Effector memory CD8-positive, alpha-beta T cell (primary cell): ENCODE results near the gene MEIOC.
"Not testable (repeated sequence)": the region's sequence is repeated elsewhere in the genome, so short reads cannot be mapped to it uniquely, and the experiment has no call there.

Experiments used
- ATAC-seq: fragments of 150-1000 bp; cut with Tn5 transposase; replicated peaks from 2 replicates; pipeline ENCODE4 v1.10.0; 2021; ENCODE audit warnings: mild to moderate bottlenecking, moderate library complexity
- DNase-seq, 3 experiments: peaks; one replicate each; pipeline ENCODE4 v3.0.0; 2021
- H3K27ac Mint-ChIP-seq, 2 donors: one replicate each; pipeline ENCODE4 v1.8.0; 2022; ENCODE audit warnings: mild to moderate bottlenecking in 2 of 2, mixed read lengths in 2 of 2, moderate library complexity in 2 of 2
- H3K27me3 Mint-ChIP-seq, 2 donors: one replicate each; pipeline ENCODE4 v1.8.0; 2022; ENCODE audit warnings: mixed read lengths in 2 of 2
- H3K36me3 Mint-ChIP-seq: one replicate; pipeline ENCODE4 v1.8.0; 2022; ENCODE audit warnings: mild to moderate bottlenecking, moderate library complexity, mixed read lengths; ENCODE audit not compliant: insufficient read depth
- H3K4me1 Mint-ChIP-seq, 2 donors: one replicate each; pipeline ENCODE4 v1.8.0; 2022; ENCODE audit warnings: low read depth in 2 of 2, mixed read lengths in 2 of 2
- H3K4me3 Mint-ChIP-seq, 2 donors: one replicate each; pipeline ENCODE4 v1.8.0; 2022; ENCODE audit warnings: mild to moderate bottlenecking in 2 of 2, mixed read lengths in 2 of 2, moderate library complexity in 2 of 2
- H3K9me3 Mint-ChIP-seq, 2 donors: one replicate each; pipeline ENCODE4 v1.8.0; 2022; ENCODE audit warnings: mixed read lengths in 2 of 2
- total RNA-seq, 9 experiments: gene quantifications; one replicate each; lab custom pipeline; 2026; lab: John Stamatoyannopoulos, UW

The MEIOC gene
- total RNA-seq, result 0 to 1.4 (median 0.13) reads per million in 9 experiments

DNA sequence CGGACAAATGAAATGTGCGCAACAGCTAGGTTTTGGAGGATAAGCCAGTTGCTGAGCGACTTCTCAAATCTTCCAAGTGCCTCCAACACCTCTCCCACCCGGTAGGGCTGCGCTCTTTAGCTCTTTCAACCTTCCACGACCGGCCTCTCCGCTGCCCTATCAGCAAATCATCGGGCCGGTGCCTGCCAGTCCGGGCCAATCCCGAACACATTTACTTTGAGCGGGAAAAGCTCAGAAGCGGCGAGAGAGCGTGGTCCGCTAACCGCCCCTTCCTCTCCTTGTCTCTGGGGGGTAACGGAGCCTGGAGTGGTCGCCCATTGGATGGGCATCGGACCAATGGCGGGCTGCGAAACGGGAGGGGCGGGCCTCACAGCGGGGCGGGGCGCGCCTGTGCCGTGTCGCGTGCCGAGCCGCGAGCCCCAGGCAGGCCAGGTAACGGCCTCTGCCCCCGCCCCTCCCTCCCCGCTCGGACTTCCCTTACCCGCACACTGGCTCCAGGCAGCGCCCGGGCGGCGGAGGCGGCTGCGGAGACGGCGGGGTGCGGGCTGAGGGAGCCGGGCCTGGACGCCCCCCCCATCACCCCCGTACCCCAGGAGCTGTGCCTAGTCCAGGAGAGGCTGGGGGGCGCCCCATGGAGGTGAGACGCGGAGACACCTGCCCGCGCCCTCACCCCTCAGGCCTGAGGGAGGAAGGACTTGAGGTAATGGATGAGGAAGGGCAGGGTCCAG is at the start of gene MEIOC:
MEIOC (plus strand) TSS at position 486 of the 728 bp plus-strand sequence; CDS start at position 632, 146 bp downstream.
- Mint-ChIP-seq H3K36me3 (no peaks in the 10 kb centered on the region), H3K27me3 (peaks cover 20 to 50% of the 10 kb centered on the region in 2 donors), H3K4me1 (peaks cover 3 to 9% of the 10 kb centered on the region in 2 donors), H3K4me3 (peak within 1 kb of the TSS; percentile 45 to 71), H3K27ac (no peak within 1 kb of the TSS), H3K9me3 (no peaks in the 10 kb centered on the region)
- ATAC-seq (peak; percentile 65), DNase-seq (peak in 2 of 3 experiments; percentile 2 to 8)

DNA sequence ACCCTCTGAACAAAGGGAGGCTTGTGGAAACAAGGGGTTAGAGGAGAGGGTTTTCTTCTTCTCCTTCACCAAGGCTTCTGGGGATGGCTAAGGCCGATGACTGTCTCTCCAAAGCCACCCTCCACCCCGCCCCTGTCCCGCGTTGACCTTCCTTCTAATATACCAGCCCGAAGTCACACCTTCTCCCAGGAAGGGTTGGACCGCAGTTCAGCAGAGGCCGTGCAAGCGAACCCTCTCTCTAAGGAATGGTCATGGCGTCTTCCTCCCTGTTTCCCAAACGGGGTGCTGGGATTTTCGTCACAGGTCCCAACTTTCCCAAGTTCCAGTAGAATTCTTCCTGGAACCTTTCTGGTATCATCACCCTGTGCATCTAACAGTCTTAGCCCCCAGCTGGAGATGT is 49.6 kb upstream of the MEIOC start:
- H3K27me3 Mint-ChIP-seq, result peaks cover 24 to 72% of the 10 kb centered on the region in 2 donors
- no peaks in the 10 kb centered on the region for H3K36me3 Mint-ChIP-seq
- H3K4me3 Mint-ChIP-seq, result no peak overlapping the region
- no peaks in the 10 kb centered on the region for H3K9me3 Mint-ChIP-seq
- DNase-seq (no peak), ATAC-seq (no peak)
- no peak overlapping the region for H3K27ac Mint-ChIP-seq
- no peaks in the 10 kb centered on the region for H3K4me1 Mint-ChIP-seq

DNA sequence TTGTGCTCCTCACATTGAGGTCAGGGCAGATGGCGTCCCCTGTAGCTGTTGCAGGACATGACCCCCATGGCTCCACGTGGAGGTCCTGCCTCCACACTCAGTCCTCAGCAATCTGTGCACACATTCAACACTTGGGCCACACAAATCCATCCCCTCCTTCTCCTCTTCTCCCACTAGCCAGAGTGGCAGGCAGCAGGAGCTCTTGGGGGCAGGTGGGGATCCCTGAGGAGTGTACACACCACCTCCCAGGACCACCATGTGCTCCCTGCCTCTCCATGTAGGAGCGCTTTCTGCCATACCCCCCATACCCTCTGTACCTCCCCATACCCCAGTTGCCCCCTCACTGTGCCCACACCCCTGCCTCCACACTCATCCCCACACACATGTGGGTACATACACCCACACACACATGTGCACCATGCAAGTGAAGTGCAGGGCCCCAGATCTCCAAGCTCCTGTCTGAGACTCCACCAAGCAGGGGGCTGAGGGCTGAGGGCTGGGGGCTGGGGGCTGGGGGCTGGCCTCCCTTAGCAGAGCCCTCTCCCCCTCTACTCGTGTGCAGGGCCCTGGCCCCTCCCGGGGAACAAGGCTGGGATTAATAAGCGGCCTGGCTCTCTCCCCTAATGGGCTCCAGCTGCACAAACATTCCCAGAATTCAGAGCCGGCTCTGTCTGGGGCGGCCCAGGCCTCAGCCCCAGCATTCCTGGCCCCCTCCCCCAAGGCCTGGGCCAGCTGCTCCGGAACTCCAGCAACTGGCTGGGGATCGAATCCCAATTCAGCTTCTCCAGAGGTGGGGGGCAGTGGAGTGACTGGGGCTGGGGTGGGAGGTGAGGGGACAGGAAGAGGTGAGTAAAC is 48.2 kb upstream of the MEIOC start:
- Mint-ChIP-seq H3K27me3 (peaks cover 26 to 73% of the 10 kb centered on the region in 2 donors), H3K4me3 (no peak overlapping the region), H3K9me3 (no peaks in the 10 kb centered on the region), H3K4me1 (no peaks in the 10 kb centered on the region), H3K36me3 (no peaks in the 10 kb centered on the region), H3K27ac (no peak overlapping the region)
- DNase-seq (no peak), ATAC-seq (no peak)

DNA sequence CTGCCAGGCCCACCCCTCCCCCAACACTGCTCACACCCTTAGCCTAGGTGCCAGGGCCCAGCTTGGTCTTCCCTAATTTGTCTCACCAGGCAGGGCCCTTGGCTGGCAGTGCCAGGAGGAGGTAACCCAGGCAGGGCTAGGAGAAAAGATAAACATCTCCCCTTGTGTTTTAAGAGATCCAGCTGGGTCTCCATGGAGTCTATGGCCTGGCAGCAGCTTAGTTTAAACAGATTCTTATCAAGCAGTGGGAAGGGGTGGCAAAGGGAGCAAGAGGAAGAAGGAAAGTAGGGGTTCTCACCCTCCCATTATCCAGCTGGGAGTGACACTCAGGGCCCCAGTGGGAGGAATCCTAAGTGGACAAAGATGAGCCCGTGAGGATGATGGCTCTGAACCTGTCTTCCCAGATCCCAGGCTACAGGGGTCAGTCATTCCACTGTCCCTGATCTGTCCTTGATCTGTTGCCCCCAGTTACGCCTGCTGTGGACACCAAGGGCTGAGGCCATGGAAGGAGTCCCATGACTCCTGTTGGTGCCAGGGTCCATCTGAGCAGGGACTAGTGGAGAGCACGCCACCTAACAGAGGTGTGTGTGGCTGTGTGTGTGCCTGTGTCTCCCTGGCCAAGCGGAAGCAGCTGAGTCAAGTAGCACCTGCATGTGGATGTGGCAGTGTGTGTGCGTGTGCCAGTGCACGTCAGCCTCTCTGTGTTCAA is 47.4 kb upstream of the MEIOC start:
- H3K4me3 Mint-ChIP-seq, result no peak overlapping the region
- H3K27ac Mint-ChIP-seq, result no peak overlapping the region
- H3K4me1 Mint-ChIP-seq, result no peaks in the 10 kb centered on the region
- H3K36me3 Mint-ChIP-seq, result no peaks in the 10 kb centered on the region
- no peaks in the 10 kb centered on the region for H3K9me3 Mint-ChIP-seq
- peaks cover 28 to 78% of the 10 kb centered on the region in 2 donors for H3K27me3 Mint-ChIP-seq
- ATAC-seq (no peak), DNase-seq (no peak)

DNA sequence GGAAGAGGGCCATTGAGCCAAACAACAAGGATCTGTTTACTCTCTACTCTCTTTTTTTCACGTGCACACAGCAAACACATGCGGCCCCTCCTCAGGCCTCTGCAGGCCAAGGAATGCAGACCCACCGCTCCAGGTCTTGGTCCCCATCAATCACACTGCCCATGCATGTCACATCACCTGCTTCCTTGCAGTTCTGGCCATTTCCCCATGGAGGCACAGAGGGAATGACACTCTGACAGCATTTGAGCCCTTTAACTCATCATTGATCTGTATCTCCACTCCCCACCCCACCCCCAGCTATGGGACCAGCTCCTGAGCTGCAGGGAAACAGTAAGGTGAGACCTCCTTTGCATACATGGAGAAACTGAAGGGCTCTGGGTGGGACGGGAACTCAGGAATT is 45.9 kb upstream of the MEIOC start:
- no peaks in the 10 kb centered on the region for H3K36me3 Mint-ChIP-seq
- no peak overlapping the region for H3K27ac Mint-ChIP-seq
- DNase-seq (no peak), ATAC-seq (no peak)
- no peaks in the 10 kb centered on the region for H3K9me3 Mint-ChIP-seq
- H3K27me3 Mint-ChIP-seq, result peaks cover 41 to 84% of the 10 kb centered on the region in 2 donors
- H3K4me3 Mint-ChIP-seq, result no peak overlapping the region
- no peaks in the 10 kb centered on the region for H3K4me1 Mint-ChIP-seq

DNA sequence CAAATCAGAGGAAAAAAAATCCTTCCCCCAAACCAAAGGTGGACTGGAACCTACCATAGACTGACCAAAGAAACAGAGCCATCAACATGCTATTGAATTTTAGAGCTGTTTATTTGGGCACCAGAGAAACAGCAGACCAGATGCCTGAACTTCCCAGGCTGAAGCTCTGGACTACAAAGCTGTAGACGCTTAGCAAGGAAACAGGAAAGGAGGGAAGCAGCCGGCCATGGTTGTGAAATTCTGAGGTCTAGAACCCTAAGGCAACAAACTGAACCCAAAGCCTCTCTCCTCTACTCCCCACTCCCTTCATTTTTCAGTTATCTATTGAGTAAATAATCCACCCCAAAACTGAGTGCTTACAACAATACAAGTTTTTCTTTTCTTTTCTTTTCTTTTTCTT is 45.4 kb upstream of the MEIOC start:
- Mint-ChIP-seq H3K27me3 (peaks cover 39 to 81% of the 10 kb centered on the region in 2 donors), H3K36me3 (no peaks in the 10 kb centered on the region), H3K27ac (no peak overlapping the region), H3K4me3 (no peak overlapping the region), H3K4me1 (no peaks in the 10 kb centered on the region), H3K9me3 (no peaks in the 10 kb centered on the region)
- DNase-seq (no peak), ATAC-seq (no peak)

- no peak overlapping the region for H3K4me3 Mint-ChIP-seq
- peaks cover 49 to 65% of the 10 kb centered on the region in 2 donors for H3K27me3 Mint-ChIP-seq
- DNase-seq (no peak), ATAC-seq (no peak)
- no peaks in the 10 kb centered on the region for H3K9me3 Mint-ChIP-seq
- H3K27ac Mint-ChIP-seq, result peak overlapping the region in 1 of 2 donors; percentile 29
- H3K36me3 Mint-ChIP-seq, result no peaks in the 10 kb centered on the region
- no peaks in the 10 kb centered on the region for H3K4me1 Mint-ChIP-seq
Observed at GRCh38 chr17:44614862-44615261, 41.4 kb upstream of the MEIOC start.

DNA sequence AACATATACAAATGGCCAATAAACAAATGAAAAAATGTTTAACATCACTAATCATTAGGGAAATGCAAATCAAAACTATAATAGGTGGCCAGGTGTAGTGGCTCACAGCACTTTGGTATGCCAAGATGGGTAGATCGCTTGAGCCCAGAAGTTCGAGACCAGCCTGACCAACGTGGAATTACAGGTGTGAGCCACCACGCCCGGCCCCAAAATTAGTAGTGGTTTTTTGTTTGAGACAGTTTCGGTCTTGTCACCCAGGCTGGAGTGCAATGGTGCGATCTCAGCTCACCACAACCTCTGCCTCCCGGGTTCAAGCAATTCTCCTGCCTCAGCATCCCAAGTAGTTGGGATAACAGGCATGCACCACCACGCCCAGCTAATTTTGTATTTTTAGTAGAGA is 37.6 kb upstream of the MEIOC start:
- not testable (repeated sequence) for H3K27ac Mint-ChIP-seq, ATAC-seq, H3K36me3 Mint-ChIP-seq, H3K9me3 Mint-ChIP-seq, H3K4me1 Mint-ChIP-seq, H3K4me3 Mint-ChIP-seq, DNase-seq
- peaks cover 53 to 59% of the 10 kb centered on the region in 2 donors for H3K27me3 Mint-ChIP-seq

DNA sequence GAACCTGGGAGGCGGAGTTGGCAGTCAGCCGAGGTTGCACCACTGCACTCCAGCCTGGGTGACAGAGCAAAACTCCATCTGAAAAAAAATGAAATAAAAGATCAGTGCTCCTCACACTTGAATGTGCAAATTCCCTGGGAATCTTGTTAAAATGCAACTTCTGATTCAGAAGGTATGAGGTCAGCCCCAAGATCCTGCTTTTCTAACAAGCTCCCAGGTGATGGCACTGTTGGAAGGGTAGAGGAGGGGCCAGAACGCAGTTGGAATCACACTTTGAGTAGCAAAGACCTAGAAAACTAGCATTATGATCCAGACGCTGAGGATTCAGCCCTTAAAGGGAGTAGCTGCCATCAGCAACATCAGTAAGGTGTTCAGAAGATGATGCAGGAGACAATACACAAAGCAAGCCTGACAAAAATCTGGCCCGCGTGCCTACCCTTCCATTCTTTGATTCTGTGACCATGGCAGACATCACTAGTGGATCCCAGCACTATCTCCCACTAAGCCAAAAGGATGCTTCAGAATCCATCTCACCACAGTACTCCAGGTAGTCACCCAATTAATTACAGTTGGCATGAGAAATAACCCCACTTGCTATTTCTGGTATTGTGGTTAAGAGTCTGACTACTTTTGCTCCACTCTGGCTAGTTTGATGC is 33.1 kb upstream of the MEIOC start:
- no peak overlapping the region for H3K27ac Mint-ChIP-seq
- ATAC-seq (no peak), DNase-seq (no peak)
- H3K4me1 Mint-ChIP-seq, result peaks cover 0 to 2% of the 10 kb centered on the region in 2 donors
- H3K36me3 Mint-ChIP-seq, result no peaks in the 10 kb centered on the region
- no peak overlapping the region for H3K4me3 Mint-ChIP-seq
- H3K9me3 Mint-ChIP-seq, result no peaks in the 10 kb centered on the region
- peaks cover 48 to 59% of the 10 kb centered on the region in 2 donors for H3K27me3 Mint-ChIP-seq

GRCh38 chr17:44627513-44628242 is 28.6 kb upstream of the MEIOC start:
- H3K4me3 Mint-ChIP-seq, result no peak overlapping the region
- no peaks in the 10 kb centered on the region for H3K36me3 Mint-ChIP-seq
- ATAC-seq, result no peak
- no peak for DNase-seq
- no peaks in the 10 kb centered on the region for H3K9me3 Mint-ChIP-seq
- H3K27ac Mint-ChIP-seq, result no peak overlapping the region
- peaks cover 0 to 2% of the 10 kb centered on the region in 2 donors for H3K4me1 Mint-ChIP-seq
- peaks cover 31 to 57% of the 10 kb centered on the region in 2 donors for H3K27me3 Mint-ChIP-seq

GRCh38 chr17:44628243-44629188 is 27.8 kb upstream of the MEIOC start:
- H3K36me3 Mint-ChIP-seq, result no peaks in the 10 kb centered on the region
- H3K4me3 Mint-ChIP-seq, result peak overlapping the region in 1 of 2 donors; percentile 36
- peaks cover 0 to 2% of the 10 kb centered on the region in 2 donors for H3K4me1 Mint-ChIP-seq
- peak; percentile 35 for ATAC-seq
- peaks cover 31 to 57% of the 10 kb centered on the region in 2 donors for H3K27me3 Mint-ChIP-seq
- H3K27ac Mint-ChIP-seq, result no peak overlapping the region
- no peaks in the 10 kb centered on the region for H3K9me3 Mint-ChIP-seq
- no peak for DNase-seq

DNA sequence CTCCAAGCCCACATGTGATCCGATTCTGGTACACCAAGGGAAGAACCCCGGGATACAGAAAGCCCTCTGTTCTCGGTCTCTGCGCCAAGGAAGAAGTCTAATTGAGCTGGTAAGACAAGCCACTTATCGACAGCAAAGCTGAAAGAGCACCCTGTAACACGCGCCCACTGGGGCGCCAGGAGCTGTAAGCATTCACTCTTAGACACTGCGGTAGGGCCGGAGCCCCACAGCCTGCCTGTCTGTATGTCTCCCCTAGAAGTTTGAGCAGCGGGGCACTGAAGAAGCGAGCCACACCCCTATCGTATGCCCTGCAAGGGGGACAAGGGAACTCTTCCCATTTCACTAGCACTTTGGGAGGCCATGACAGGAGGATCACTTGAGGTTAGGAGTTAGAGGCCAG is 27.0 kb upstream of the MEIOC start:
- DNase-seq (no peak), ATAC-seq (no peak)
- no peaks in the 10 kb centered on the region for H3K36me3 Mint-ChIP-seq
- H3K9me3 Mint-ChIP-seq, result no peaks in the 10 kb centered on the region
- H3K27me3 Mint-ChIP-seq, result peaks cover 38 to 57% of the 10 kb centered on the region in 2 donors
- H3K4me3 Mint-ChIP-seq, result no peak overlapping the region
- H3K27ac Mint-ChIP-seq, result no peak overlapping the region
- H3K4me1 Mint-ChIP-seq, result peaks cover 0 to 2% of the 10 kb centered on the region in 2 donors
